RWPE1 (cell line): Measurements from ENCODE around the gene HS6ST3.

Experiments used
- CTCF ChIA-PET: fragments of 350-600 bp; sonication (Branson Sonifier 250); formaldehyde crosslinking; extraction: SDS; loops from one replicate; lab custom pipeline; 2021; lab: Yijun Ruan, JAX
- POLR2A ChIA-PET: fragments of 400-600 bp; formaldehyde crosslinking; extraction: SDS; loops from one replicate; lab custom pipeline; 2020; ENCODE audit warnings: antibody characterized with exemption; ENCODE audit not compliant: low non-redundant PET; lab: Yijun Ruan, JAX
- DNase-seq: peaks from one replicate; pipeline ENCODE4 v3.0.0; 2012; ENCODE audit warnings: low spot score
- H3K27ac ChIP-seq: fragments of 450-650 bp; 2 replicates; pipeline ENCODE4 v1.5.1; 2017
- TF ChIP-seq, protein P1 (sequence below): fragments of 450-650 bp; conservative IDR thresholded peaks from 2 replicates; pipeline ENCODE4 v1.5.1; 2017; ENCODE audit warnings: low read depth, mild to moderate bottlenecking

The HS6ST3 gene

DNA sequence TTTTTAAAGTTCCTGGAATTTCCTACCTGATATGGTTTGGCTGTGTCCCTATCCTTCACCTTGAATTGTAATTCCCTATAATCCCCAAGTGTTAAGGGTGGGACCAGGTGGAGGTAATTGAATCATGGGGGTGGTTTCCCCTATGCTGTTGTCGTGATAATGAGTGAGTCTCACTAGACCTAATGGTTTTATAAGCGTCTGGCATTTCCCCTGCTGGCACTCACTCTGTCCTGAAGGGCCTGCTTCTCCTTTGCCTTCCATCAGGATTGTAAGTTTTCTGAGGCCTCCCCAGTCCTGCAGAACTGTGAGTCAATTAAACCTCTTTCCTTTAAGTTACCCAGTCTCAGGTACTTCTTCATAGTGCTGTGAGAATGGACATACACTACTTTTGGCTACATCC is 298.7 kb downstream of the HS6ST3 start:
- POLR2A ChIA-PET: no interaction called here
- no peak for DNase-seq

DNA sequence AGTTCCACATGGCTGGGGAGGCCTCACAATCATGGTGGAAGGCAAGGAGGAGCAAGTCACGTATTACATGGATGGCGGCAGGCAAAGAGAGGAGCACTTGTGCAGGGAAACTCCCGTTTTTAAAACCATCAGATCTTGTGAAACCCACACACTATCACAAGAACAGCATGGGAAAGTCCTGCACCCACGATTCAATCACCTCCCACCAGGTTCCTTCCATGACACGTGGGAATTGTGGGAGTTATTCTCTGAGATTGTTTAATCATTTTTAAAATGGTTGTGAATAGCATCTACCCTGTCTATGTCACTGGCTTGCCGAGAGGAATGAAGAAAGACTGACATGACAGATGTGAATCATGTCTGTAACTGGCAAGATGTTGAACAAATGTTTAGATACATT is 301.7 kb downstream of the HS6ST3 start:
- TF ChIP-seq, protein P1, sequence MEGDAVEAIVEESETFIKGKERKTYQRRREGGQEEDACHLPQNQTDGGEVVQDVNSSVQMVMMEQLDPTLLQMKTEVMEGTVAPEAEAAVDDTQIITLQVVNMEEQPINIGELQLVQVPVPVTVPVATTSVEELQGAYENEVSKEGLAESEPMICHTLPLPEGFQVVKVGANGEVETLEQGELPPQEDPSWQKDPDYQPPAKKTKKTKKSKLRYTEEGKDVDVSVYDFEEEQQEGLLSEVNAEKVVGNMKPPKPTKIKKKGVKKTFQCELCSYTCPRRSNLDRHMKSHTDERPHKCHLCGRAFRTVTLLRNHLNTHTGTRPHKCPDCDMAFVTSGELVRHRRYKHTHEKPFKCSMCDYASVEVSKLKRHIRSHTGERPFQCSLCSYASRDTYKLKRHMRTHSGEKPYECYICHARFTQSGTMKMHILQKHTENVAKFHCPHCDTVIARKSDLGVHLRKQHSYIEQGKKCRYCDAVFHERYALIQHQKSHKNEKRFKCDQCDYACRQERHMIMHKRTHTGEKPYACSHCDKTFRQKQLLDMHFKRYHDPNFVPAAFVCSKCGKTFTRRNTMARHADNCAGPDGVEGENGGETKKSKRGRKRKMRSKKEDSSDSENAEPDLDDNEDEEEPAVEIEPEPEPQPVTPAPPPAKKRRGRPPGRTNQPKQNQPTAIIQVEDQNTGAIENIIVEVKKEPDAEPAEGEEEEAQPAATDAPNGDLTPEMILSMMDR: no peak
- H3K27ac ChIP-seq: no peak overlapping the region
- no peak for DNase-seq
- ChIA-PET CTCF (no interaction called here), POLR2A (no interaction called here)

More for the DNA sequence above, 298.7 kb downstream of the HS6ST3 start:
- TF ChIP-seq, protein P1: no peak
- CTCF ChIA-PET: no interaction called here
- H3K27ac ChIP-seq: no peak overlapping the region

DNA sequence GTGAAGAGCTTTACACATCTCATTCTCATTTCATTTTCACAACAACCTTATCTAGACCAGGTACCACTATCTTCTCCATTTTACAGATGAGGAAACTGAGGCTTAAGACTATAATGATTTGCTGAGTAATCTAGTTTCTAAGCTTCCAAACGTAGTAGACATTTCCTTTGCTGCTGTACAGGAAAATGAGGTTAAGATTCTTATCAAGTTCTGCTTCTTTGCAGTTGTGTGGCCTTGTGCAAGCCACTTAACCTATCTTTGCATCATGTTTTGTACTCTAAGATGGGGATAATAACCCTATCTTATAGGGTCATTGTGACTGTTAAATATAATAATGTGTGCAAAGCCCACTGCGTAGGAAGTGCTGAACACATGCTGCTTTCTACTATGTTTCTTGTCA is 307.9 kb downstream of the HS6ST3 start:
- ChIA-PET CTCF (no interaction called here), POLR2A (no interaction called here)
- H3K27ac ChIP-seq: no peak overlapping the region
- DNase-seq: no peak
- TF ChIP-seq, protein P1: no peak

DNA sequence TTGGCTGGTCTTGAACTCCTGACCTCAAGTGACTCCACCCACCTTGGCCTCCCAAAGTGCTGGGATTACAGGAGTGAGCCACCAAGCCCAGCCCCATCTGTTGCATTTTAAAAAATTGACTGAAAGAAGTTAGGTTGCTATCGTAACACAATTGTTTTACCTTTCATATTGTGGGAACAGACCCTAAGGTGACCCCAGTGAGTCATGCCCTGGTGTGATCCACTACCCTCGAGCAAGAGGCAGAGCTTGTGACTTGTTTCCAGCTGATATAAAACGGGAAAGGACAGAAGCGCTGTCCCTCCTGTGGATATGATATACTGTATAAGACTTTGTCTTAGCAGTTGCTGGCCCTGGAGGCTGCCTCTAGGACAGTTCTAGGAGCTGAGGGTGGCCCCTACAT is 308.6 kb downstream of the HS6ST3 start:
- TF ChIP-seq, protein P1: no peak
- ChIA-PET POLR2A (no interaction called here), CTCF (no interaction called here)
- H3K27ac ChIP-seq: no peak overlapping the region
- no peak for DNase-seq

DNA sequence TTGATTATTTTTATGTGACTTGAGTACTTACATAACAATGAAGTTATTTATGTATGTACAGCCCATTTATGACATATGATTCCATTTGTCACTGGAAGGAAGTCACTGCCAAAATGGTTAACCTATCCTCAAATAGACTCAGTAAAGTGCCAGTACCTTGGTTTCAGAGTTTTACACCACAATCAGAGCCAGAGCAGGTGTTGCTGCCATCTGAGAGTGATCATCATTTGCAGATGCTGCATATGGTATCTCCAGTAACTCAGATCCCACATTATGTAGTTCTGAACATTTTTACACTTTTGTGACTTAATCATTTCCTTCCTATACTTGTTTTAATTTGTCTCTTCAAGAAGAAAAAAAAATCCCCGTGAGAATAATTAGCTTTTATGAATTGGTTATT is 313.3 kb downstream of the HS6ST3 start:
- no peak overlapping the region for H3K27ac ChIP-seq
- ChIA-PET CTCF (no interaction called here), POLR2A (no interaction called here)
- DNase-seq: no peak
- TF ChIP-seq, protein P1: no peak

DNA sequence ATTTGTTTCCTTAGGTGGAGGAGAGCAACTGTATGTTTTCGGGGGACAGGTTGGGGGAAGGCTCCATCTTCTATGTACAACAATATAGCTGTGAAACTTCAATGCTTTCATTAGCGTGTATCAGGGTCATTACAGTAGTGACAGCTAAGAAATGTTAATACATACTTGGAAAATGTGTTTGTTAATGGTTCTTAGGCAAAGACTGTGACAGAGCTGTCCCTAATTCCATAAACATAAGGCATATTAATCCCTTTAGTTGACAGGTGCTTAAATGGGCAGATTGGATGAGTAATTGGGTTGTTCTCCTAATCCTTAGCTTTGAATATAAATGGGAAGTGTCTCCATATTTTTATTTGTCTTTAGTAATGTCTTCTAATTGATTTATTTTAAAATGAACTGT is 313.7 kb downstream of the HS6ST3 start:
- no peak for DNase-seq
- ChIA-PET CTCF (no interaction called here), POLR2A (no interaction called here)
- no peak overlapping the region for H3K27ac ChIP-seq
- TF ChIP-seq, protein P1: no peak
